WTC11 (cell line): ENCODE data around the gene AP3D1. TPM values are rescaled to one million over a fixed set of nuclear protein-coding genes. Genes with fewer than 3 reads are reported as not detected.

Experiments used
- ATAC-seq: fragments of 200-7000 bp; cut with Tn5 transposase; 2 replicates; pipeline ENCODE4 v1.10.0; 2021; ENCODE audit warnings: mild to moderate bottlenecking, moderate library complexity
- CTCF ChIA-PET: fragments of 300-600 bp; sonication (Branson Sonifier 250); formaldehyde crosslinking; loops from one replicate; lab custom pipeline; 2021; ENCODE audit warnings: antibody characterized with exemption; lab: Charles Lee
- POLR2A ChIA-PET: fragments of 350-600 bp; sonication (Branson Sonifier 250); formaldehyde crosslinking; loops from one replicate; lab custom pipeline; 2021; ENCODE audit warnings: antibody characterized with exemption; lab: Charles Lee
- DNase-seq: peaks from one replicate; pipeline ENCODE4 v3.0.0; 2021; ENCODE audit warnings: low spot score
- H3K27ac Mint-ChIP-seq: 2 replicates; pipeline ENCODE4 v1.8.0; 2021; ENCODE audit warnings: mixed read lengths
- H3K27me3 Mint-ChIP-seq: 2 replicates; pipeline ENCODE4 v1.8.0; 2021; ENCODE audit warnings: low read depth, mild to moderate bottlenecking, moderate library complexity, mixed read lengths
- H3K36me3 Mint-ChIP-seq: 2 replicates; pipeline ENCODE4 v1.8.0; 2021; ENCODE audit warnings: mixed read lengths
- H3K4me1 Mint-ChIP-seq: 2 replicates; pipeline ENCODE4 v1.8.0; 2022; ENCODE audit warnings: mixed read lengths
- H3K4me3 Mint-ChIP-seq: 2 replicates; pipeline ENCODE4 v1.8.0; 2021; ENCODE audit warnings: mild to moderate bottlenecking, moderate library complexity, mixed read lengths
- H3K9me3 Mint-ChIP-seq: 2 replicates; pipeline ENCODE4 v1.8.0; 2021; ENCODE audit warnings: mixed read lengths
- ELF4 ChIP-seq: sonication (generic); formaldehyde crosslinking; IDR thresholded peaks from 2 replicates; pipeline ENCODE4 v1.8.1; 2022; ENCODE audit warnings: low read depth, mild to moderate bottlenecking, moderate library complexity, missing genetic modification reagents
- FOXP1 ChIP-seq: sonication (generic); formaldehyde crosslinking; IDR thresholded peaks from 2 replicates; pipeline ENCODE4 v1.8.0; 2022; ENCODE audit warnings: missing genetic modification reagents, mild to moderate bottlenecking, moderate library complexity, borderline replicate concordance
- GRHL2 ChIP-seq: fragments of 250-450 bp; sonication (Bioruptor Pico); IDR thresholded peaks from 2 replicates; pipeline ENCODE4 v1.8.0; 2022; ENCODE audit warnings: mild to moderate bottlenecking, moderate library complexity; ENCODE audit not compliant: insufficient replicate concordance, severe bottlenecking
- KAT7 ChIP-seq: sonication (generic); formaldehyde crosslinking; IDR thresholded peaks from 2 replicates; pipeline ENCODE4 v1.8.1; 2023; ENCODE audit warnings: missing genetic modification reagents, mild to moderate bottlenecking, borderline replicate concordance
- NFE2L1 ChIP-seq: sonication (generic); formaldehyde crosslinking; IDR thresholded peaks from 2 replicates; pipeline ENCODE4 v1.8.1; 2023; ENCODE audit warnings: missing genetic modification reagents
- NFYB ChIP-seq: sonication (generic); formaldehyde crosslinking; conservative IDR thresholded peaks from 2 replicates; pipeline ENCODE4 v1.8.0; 2022; ENCODE audit warnings: low read depth, missing genetic modification reagents
- NR2C2 ChIP-seq: sonication (generic); formaldehyde crosslinking; IDR thresholded peaks from 2 replicates; pipeline ENCODE4 v1.8.0; 2022; ENCODE audit warnings: mild to moderate bottlenecking, missing genetic modification reagents
- RELA ChIP-seq: sonication (generic); formaldehyde crosslinking; IDR thresholded peaks from 2 replicates; pipeline ENCODE4 v1.8.1; 2022; ENCODE audit warnings: missing genetic modification reagents, mild to moderate bottlenecking, borderline replicate concordance
- TEAD4 ChIP-seq: sonication (generic); formaldehyde crosslinking; IDR thresholded peaks from 2 replicates; pipeline ENCODE4 v1.8.0; 2022; ENCODE audit warnings: mild to moderate bottlenecking, missing genetic modification reagents
- TP53 ChIP-seq: sonication (generic); formaldehyde crosslinking; IDR thresholded peaks from 2 replicates; pipeline ENCODE4 v1.8.1; 2023; ENCODE audit warnings: mild to moderate bottlenecking, missing genetic modification reagents
- ZNF121 ChIP-seq: sonication (generic); formaldehyde crosslinking; IDR thresholded peaks from 2 replicates; pipeline ENCODE4 v1.8.0; 2023; ENCODE audit warnings: missing genetic modification reagents
- ZNF317 ChIP-seq: sonication (generic); formaldehyde crosslinking; IDR thresholded peaks from 2 replicates; pipeline ENCODE4 v1.8.1; 2023; ENCODE audit warnings: low read depth, mild to moderate bottlenecking, moderate library complexity, missing genetic modification reagents, borderline replicate concordance
- ZNF671 ChIP-seq: fragments of 250-450 bp; sonication (Bioruptor Pico); IDR thresholded peaks from 2 replicates; pipeline ENCODE4 v1.8.0; 2021; ENCODE audit warnings: mild to moderate bottlenecking
- total RNA-seq: library from RNA; stranded (reverse); gene quantifications from 3 replicates; pipeline ENCODE4 v1.2.3, GENCODE V29; 2021
- TF ChIP-seq, protein P1 (sequence below): fragments of 200-600 bp; IDR thresholded peaks from 2 replicates; pipeline ENCODE4 v1.8.0; 2022; ENCODE audit warnings: antibody characterized with exemption
- TF ChIP-seq, protein P2 (sequence below): sonication (generic); formaldehyde crosslinking; IDR thresholded peaks from 2 replicates; pipeline ENCODE4 v1.8.1; 2023; ENCODE audit warnings: mild to moderate bottlenecking, moderate library complexity, missing genetic modification reagents
- TF ChIP-seq, protein P3 (sequence below): fragments of 250-450 bp; sonication (Bioruptor Pico); IDR thresholded peaks from 2 replicates; pipeline ENCODE4 v1.9.0; 2021; ENCODE audit warnings: mild to moderate bottlenecking, borderline replicate concordance
- TF ChIP-seq, protein P4 (sequence below): sonication (generic); formaldehyde crosslinking; IDR thresholded peaks from 2 replicates; pipeline ENCODE4 v1.8.0; 2022; ENCODE audit warnings: mild to moderate bottlenecking, missing genetic modification reagents
- TF ChIP-seq, protein P5 (sequence below): sonication (generic); formaldehyde crosslinking; IDR thresholded peaks from 2 replicates; pipeline ENCODE4 v1.8.0; 2023; ENCODE audit warnings: missing genetic modification reagents
- TF ChIP-seq, protein P6 (sequence below): fragments of 250-450 bp; sonication (Bioruptor Pico); IDR thresholded peaks from 2 replicates; pipeline ENCODE4 v1.9.0; 2021; ENCODE audit warnings: moderate library complexity, mild to moderate bottlenecking, inconsistent platforms, borderline replicate concordance
- TF ChIP-seq, protein P7 (sequence below): sonication (generic); formaldehyde crosslinking; IDR thresholded peaks from 2 replicates; pipeline ENCODE4 v1.8.1; 2022; ENCODE audit warnings: missing genetic modification reagents, borderline replicate concordance

Gene AP3D1
- total RNA-seq, 1 experiment from 2014 or later = 190 TPM

DNA sequence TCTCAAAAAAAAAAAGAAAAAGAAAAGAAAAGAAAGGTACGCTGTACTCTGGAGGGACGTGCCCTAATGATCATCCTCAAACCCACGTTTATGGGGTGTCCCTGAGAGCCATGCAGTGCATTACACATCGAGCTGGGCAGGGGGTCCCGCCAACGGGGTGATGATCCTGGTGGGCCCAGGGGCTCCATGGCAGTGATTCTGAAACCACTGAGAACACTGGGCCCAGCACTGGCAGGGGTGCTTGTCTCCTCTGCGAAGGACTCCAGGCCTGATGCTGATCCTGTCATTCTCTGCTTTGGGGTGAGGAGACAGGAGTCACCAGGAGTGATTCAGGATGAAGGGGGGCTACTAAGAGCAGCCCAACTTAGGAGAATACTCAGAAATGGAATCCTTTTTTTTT lies 74.0 kb downstream of the AP3D1 start (continued):
- TF ChIP-seq, protein P1, sequence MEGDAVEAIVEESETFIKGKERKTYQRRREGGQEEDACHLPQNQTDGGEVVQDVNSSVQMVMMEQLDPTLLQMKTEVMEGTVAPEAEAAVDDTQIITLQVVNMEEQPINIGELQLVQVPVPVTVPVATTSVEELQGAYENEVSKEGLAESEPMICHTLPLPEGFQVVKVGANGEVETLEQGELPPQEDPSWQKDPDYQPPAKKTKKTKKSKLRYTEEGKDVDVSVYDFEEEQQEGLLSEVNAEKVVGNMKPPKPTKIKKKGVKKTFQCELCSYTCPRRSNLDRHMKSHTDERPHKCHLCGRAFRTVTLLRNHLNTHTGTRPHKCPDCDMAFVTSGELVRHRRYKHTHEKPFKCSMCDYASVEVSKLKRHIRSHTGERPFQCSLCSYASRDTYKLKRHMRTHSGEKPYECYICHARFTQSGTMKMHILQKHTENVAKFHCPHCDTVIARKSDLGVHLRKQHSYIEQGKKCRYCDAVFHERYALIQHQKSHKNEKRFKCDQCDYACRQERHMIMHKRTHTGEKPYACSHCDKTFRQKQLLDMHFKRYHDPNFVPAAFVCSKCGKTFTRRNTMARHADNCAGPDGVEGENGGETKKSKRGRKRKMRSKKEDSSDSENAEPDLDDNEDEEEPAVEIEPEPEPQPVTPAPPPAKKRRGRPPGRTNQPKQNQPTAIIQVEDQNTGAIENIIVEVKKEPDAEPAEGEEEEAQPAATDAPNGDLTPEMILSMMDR = no peak
- TF ChIP-seq TP53 (CRISPR knock-in tag) (no peak), TEAD4 (no peak)

DNA sequence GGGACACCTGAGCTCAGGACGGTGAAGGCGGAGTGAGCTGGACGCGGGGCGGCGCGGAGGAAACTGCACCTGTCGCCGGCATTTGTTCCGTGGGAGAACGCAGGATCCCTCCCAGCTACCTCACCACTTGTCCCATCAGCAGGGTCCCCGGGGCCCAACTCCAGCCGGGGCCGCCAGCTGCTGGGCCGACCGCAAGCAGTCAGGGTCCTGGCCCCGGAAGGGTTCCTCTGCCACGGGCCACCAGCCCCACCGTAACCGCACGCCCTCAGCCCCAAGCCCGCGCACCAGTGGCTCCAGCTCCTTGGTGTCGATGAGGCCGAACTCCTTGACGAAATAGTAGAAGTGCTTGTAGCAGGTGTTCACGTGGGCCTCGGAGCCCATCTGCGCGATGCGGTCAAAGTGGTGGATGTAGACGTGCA lies 74.8 kb downstream of the AP3D1 start:
- 0 out of 2 replicates have a peak, but pooled peaks cover 2% of the 10 kb centered on the region for H3K4me1 Mint-ChIP-seq
- peaks cover 7% of the 10 kb centered on the region for H3K36me3 Mint-ChIP-seq
- POLR2A ChIA-PET = no interaction called here
- no peaks in the 10 kb centered on the region for H3K9me3 Mint-ChIP-seq
- ATAC-seq = no peak
- CTCF ChIA-PET = interaction anchor here (1.5 kb wide), 1 partner anchor 146 kb away, joined by 3 read pairs; no protein-coding TSS in a partner anchor
- no peak for DNase-seq
- no peak for TF ChIP-seq ZNF121 (CRISPR knock-in tag)
- TF ChIP-seq, protein P2, sequence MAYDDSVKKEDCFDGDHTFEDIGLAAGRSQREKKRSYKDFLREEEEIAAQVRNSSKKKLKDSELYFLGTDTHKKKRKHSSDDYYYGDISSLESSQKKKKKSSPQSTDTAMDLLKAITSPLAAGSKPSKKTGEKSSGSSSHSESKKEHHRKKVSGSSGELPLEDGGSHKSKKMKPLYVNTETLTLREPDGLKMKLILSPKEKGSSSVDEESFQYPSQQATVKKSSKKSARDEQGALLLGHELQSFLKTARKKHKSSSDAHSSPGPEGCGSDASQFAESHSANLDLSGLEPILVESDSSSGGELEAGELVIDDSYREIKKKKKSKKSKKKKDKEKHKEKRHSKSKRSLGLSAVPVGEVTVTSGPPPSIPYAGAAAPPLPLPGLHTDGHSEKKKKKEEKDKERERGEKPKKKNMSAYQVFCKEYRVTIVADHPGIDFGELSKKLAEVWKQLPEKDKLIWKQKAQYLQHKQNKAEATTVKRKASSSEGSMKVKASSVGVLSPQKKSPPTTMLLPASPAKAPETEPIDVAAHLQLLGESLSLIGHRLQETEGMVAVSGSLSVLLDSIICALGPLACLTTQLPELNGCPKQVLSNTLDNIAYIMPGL (CRISPR knock-in tag) = no peak
- TF ChIP-seq, protein P3, sequence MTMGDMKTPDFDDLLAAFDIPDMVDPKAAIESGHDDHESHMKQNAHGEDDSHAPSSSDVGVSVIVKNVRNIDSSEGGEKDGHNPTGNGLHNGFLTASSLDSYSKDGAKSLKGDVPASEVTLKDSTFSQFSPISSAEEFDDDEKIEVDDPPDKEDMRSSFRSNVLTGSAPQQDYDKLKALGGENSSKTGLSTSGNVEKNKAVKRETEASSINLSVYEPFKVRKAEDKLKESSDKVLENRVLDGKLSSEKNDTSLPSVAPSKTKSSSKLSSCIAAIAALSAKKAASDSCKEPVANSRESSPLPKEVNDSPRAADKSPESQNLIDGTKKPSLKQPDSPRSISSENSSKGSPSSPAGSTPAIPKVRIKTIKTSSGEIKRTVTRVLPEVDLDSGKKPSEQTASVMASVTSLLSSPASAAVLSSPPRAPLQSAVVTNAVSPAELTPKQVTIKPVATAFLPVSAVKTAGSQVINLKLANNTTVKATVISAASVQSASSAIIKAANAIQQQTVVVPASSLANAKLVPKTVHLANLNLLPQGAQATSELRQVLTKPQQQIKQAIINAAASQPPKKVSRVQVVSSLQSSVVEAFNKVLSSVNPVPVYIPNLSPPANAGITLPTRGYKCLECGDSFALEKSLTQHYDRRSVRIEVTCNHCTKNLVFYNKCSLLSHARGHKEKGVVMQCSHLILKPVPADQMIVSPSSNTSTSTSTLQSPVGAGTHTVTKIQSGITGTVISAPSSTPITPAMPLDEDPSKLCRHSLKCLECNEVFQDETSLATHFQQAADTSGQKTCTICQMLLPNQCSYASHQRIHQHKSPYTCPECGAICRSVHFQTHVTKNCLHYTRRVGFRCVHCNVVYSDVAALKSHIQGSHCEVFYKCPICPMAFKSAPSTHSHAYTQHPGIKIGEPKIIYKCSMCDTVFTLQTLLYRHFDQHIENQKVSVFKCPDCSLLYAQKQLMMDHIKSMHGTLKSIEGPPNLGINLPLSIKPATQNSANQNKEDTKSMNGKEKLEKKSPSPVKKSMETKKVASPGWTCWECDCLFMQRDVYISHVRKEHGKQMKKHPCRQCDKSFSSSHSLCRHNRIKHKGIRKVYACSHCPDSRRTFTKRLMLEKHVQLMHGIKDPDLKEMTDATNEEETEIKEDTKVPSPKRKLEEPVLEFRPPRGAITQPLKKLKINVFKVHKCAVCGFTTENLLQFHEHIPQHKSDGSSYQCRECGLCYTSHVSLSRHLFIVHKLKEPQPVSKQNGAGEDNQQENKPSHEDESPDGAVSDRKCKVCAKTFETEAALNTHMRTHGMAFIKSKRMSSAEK (CRISPR knock-in tag) = no peak
- TF ChIP-seq, protein P4, sequence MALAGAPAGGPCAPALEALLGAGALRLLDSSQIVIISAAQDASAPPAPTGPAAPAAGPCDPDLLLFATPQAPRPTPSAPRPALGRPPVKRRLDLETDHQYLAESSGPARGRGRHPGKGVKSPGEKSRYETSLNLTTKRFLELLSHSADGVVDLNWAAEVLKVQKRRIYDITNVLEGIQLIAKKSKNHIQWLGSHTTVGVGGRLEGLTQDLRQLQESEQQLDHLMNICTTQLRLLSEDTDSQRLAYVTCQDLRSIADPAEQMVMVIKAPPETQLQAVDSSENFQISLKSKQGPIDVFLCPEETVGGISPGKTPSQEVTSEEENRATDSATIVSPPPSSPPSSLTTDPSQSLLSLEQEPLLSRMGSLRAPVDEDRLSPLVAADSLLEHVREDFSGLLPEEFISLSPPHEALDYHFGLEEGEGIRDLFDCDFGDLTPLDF (CRISPR knock-in tag) = no peak
- no peak for TF ChIP-seq GRHL2 (CRISPR knock-in tag)
- no peak for TF ChIP-seq NFYB (CRISPR knock-in tag)
- H3K27ac Mint-ChIP-seq = no peak overlapping the region
- no peak overlapping the region for H3K4me3 Mint-ChIP-seq
- no peaks in the 10 kb centered on the region for H3K27me3 Mint-ChIP-seq

DNA sequence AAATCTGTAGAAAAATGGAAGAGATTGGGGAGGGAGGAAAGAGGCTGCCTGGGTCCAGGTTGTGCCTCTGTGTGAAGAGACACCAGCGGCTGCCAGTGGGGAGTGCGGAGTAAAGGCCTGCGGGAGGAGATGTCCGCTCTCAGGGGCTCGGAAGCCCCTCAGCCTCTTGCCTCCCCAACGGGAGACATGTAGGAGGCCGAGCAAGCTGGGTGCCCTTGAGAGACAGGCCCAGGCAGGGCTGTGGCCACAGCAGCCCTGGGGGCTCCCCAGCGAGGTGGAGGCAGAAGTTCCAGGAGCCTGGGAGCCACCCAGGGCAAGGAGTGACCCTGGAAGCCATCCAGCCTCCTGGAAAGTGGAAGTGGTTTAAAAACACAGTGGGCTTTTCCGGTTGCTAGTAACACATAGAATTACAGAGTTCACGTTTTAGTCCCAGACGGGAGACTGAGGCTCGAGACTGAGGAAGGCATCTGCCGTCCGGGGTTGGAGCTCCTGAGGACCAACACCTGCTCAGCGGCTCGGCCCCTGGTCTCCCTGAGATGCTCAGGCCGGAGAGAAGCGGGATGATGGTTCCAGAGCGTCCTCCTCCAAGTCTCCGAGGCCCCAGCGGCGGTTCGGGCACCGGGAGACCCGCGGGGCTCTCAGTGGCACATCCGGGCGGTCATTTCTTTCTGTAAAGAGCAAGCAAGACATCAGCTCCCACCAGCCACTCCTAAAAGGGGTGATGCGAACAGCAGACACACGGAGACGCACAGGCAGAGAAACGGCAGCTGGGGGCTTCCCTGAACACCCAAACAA lies 78.4 kb downstream of the AP3D1 start:
- H3K4me3 Mint-ChIP-seq = no peak overlapping the region
- CTCF ChIA-PET = no interaction called here
- DNase-seq (no peak), ATAC-seq (no peak)
- H3K4me1 Mint-ChIP-seq = 0 out of 2 replicates have a peak, but pooled peaks cover 2% of the 10 kb centered on the region
- H3K36me3 Mint-ChIP-seq = peaks cover 9% of the 10 kb centered on the region
- H3K9me3 Mint-ChIP-seq = no peaks in the 10 kb centered on the region
- no peaks in the 10 kb centered on the region; the same call in 1 of the 2 replicates for H3K27me3 Mint-ChIP-seq
- H3K27ac Mint-ChIP-seq = no peak overlapping the region
- POLR2A ChIA-PET = interaction anchor here (1.2 kb wide), 1 partner anchor 24 kb away, joined by 4 read pairs; no protein-coding TSS in a partner anchor
- TF ChIP-seq FOXP1 (CRISPR knock-in tag) = no peak
- TF ChIP-seq RELA (CRISPR knock-in tag) = no peak
- TF ChIP-seq NR2C2 (CRISPR knock-in tag) = no peak
- no peak for TF ChIP-seq ELF4
- TF ChIP-seq, protein P5, sequence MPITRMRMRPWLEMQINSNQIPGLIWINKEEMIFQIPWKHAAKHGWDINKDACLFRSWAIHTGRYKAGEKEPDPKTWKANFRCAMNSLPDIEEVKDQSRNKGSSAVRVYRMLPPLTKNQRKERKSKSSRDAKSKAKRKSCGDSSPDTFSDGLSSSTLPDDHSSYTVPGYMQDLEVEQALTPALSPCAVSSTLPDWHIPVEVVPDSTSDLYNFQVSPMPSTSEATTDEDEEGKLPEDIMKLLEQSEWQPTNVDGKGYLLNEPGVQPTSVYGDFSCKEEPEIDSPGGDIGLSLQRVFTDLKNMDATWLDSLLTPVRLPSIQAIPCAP (CRISPR knock-in tag) = no peak
- TF ChIP-seq KAT7 (CRISPR knock-in tag) = no peak
- TF ChIP-seq, protein P6, sequence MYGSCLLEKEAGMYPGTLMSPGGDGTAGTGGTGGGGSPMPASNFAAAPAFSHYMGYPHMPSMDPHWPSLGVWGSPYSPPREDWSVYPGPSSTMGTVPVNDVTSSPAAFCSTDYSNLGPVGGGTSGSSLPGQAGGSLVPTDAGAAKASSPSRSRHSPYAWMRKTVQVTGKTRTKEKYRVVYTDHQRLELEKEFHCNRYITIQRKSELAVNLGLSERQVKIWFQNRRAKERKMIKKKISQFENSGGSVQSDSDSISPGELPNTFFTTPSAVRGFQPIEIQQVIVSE (CRISPR knock-in tag) = no peak
- TF ChIP-seq ZNF317 = no peak
- TF ChIP-seq NFE2L1 (CRISPR knock-in tag) = no peak
- no peak for TF ChIP-seq ZNF671 (CRISPR knock-in tag)
- TF ChIP-seq, protein P7, sequence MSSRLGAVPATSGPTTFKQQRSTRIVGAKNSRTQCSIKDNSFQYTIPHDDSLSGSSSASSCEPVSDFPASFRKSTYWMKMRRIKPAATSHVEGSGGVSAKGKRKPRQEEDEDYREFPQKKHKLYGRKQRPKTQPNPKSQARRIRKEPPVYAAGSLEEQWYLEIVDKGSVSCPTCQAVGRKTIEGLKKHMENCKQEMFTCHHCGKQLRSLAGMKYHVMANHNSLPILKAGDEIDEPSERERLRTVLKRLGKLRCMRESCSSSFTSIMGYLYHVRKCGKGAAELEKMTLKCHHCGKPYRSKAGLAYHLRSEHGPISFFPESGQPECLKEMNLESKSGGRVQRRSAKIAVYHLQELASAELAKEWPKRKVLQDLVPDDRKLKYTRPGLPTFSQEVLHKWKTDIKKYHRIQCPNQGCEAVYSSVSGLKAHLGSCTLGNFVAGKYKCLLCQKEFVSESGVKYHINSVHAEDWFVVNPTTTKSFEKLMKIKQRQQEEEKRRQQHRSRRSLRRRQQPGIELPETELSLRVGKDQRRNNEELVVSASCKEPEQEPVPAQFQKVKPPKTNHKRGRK = no peak
